ENCODE measurements around the gene MYO1C.

- TF ChIP-seq POLR2AphosphoS5 (IDR thresholded peaks at IDR 0.05; ENCODE audit: borderline replicate concordance, low read depth, low read length), result no peak
- no peak for TF ChIP-seq EZH2 (IDR thresholded peaks at IDR 0.05)
These were observed 950 bp upstream of the MYO1C start for GRCh38 chr17:1493291-1493980.

Data from SK-N-MC (cell line).